Middle frontal gyrus (tissue), 1 donor: ENCODE data around the gene PSMA4.
"Not testable (repeated sequence)": the region's sequence is repeated elsewhere in the genome, so short reads cannot be mapped to it uniquely, and the experiment has no call there.

Source experiments
- DNase-seq: peaks from one replicate; pipeline ENCODE4 v3.0.0-alpha.2; 2015; ENCODE audit warnings: low spot score; ENCODE audit errors: extremely low spot score

PSMA4 gene

GRCh38 chr15:78540141-78540870 is at the start of gene PSMA4:
Gene PSMA4 (plus strand): TSS chr15:78540444. CDS start chr15:78541928, 1,484 bp downstream.
- peak; percentile 80 for DNase-seq

- no peak for DNase-seq
These were observed 47.4 kb upstream of the PSMA4 start for GRCh38 chr15:78492872-78493271.

- DNase-seq: no peak
These were observed 38.4 kb upstream of the PSMA4 start for GRCh38 chr15:78501857-78502256.

- no peak for DNase-seq
These were observed 37.6 kb upstream of the PSMA4 start for GRCh38 chr15:78502641-78503040.

GRCh38 chr15:78506971-78507830 is 33.0 kb upstream of the PSMA4 start, which contains the start of gene HYKK:
Gene HYKK (plus strand): TSS chr15:78507577. CDS start chr15:78513089, 5,512 bp downstream.
- peak; percentile 89 for DNase-seq

- no peak for DNase-seq
These were observed 32.4 kb upstream of the PSMA4 start for GRCh38 chr15:78507831-78508160.

- DNase-seq: no peak
These were observed 32.0 kb upstream of the PSMA4 start for GRCh38 chr15:78508272-78508671.

GRCh38 chr15:78509726-78510312 is 30.4 kb upstream of the PSMA4 start:
- DNase-seq: no peak

- DNase-seq: not testable (repeated sequence)
These were observed 20.2 kb upstream of the PSMA4 start for GRCh38 chr15:78520035-78520434.

GRCh38 chr15:78524230-78524629 is 16.0 kb upstream of the PSMA4 start:
- no peak for DNase-seq

GRCh38 chr15:78527325-78527724 is 12.9 kb upstream of the PSMA4 start:
- DNase-seq: no peak

- no peak for DNase-seq
These were observed 6.9 kb upstream of the PSMA4 start for GRCh38 chr15:78533331-78533730.

- no peak for DNase-seq
These were observed 4.1 kb upstream of the PSMA4 start for GRCh38 chr15:78536134-78536533.

GRCh38 chr15:78537266-78537905 is 2.9 kb upstream of the PSMA4 start:
- DNase-seq: no peak

GRCh38 chr15:78538358-78538757 is 1.9 kb upstream of the PSMA4 start:
- no peak for DNase-seq

- DNase-seq: not testable (repeated sequence)
These were observed 642 bp upstream of the PSMA4 start for GRCh38 chr15:78539464-78540140.

GRCh38 chr15:78540871-78541743 is 863 bp downstream of the PSMA4 start:
- DNase-seq: no peak

- no peak for DNase-seq
These were observed 1.4 kb downstream of the PSMA4 start for GRCh38 chr15:78541744-78542034.

- no peak for DNase-seq
These were observed 2.4 kb downstream of the PSMA4 start for GRCh38 chr15:78542647-78543046.

- no peak for DNase-seq
These were observed 9.9 kb downstream of the PSMA4 start for GRCh38 chr15:78550194-78550593.
